Measurements from ENCODE around the gene TSHR.

DNA sequence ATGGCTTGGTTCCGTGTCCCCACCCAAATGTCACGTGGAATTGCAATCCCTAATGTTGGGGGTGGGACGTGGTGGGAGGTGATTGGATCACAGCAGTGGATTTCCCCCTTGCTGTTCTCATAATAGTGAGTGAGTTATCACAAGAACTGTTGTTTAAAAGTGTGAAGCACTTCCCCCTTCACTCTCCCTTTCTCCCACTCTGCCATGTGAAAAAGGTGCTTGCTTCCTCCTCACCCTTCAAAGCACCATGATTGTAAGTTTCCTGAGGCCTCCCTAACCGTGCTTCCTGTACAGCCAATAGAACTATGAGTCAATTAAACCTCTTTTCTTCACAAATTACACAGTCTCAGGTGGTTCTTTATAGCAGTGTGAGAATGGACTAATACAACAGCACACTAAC lies 8.6 kb upstream of the TSHR start:
- TF ChIP-seq, protein P1, sequence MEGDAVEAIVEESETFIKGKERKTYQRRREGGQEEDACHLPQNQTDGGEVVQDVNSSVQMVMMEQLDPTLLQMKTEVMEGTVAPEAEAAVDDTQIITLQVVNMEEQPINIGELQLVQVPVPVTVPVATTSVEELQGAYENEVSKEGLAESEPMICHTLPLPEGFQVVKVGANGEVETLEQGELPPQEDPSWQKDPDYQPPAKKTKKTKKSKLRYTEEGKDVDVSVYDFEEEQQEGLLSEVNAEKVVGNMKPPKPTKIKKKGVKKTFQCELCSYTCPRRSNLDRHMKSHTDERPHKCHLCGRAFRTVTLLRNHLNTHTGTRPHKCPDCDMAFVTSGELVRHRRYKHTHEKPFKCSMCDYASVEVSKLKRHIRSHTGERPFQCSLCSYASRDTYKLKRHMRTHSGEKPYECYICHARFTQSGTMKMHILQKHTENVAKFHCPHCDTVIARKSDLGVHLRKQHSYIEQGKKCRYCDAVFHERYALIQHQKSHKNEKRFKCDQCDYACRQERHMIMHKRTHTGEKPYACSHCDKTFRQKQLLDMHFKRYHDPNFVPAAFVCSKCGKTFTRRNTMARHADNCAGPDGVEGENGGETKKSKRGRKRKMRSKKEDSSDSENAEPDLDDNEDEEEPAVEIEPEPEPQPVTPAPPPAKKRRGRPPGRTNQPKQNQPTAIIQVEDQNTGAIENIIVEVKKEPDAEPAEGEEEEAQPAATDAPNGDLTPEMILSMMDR (IDR thresholded peaks at IDR 0.05): no peak
- TF ChIP-seq ZFX (IDR thresholded peaks at IDR 0.05; ENCODE audit: borderline replicate concordance): no peak
